Panc1 (cell line): Measurements from ENCODE around the gene RAP1GAP2. TPM values are rescaled to one million over a fixed set of nuclear protein-coding genes. Genes with fewer than 3 reads are reported as not detected.

Experiments used
- ATAC-seq: fragments of 200-7000 bp; cut with Tn5 transposase; 2 replicates; pipeline ENCODE4 v1.9.1; 2020; ENCODE audit warnings: mild to moderate bottlenecking, moderate library complexity
- BruUV-seq: library from RNA; stranded (reverse); fragments of 400-500 nt; replicated peaks from 2 replicates; lab custom pipeline; 2021; lab: Mats Ljungman, UMichigan
- CTCF ChIA-PET: fragments of 300-600 bp; sonication (Branson Sonifier 250); formaldehyde crosslinking; loops from one replicate; lab custom pipeline; 2022; ENCODE audit warnings: antibody characterized with exemption; lab: Charles Lee
- POLR2A ChIA-PET: fragments of 300-600 bp; sonication (Branson Sonifier 250); formaldehyde crosslinking; loops from one replicate; lab custom pipeline; 2022; ENCODE audit warnings: antibody characterized with exemption; lab: Charles Lee
- DNase-seq: peaks from one replicate; pipeline ENCODE4 v3.0.0-alpha.2; 2010; ENCODE audit warnings: low read depth, low spot score
- H3K27ac ChIP-seq: 2 replicates; pipeline ENCODE4 v1.5.1; 2011; ENCODE audit warnings: mild to moderate bottlenecking, low read length, inconsistent platforms
- H3K27me3 ChIP-seq: fragments of 200-500 bp; sonication (Bioruptor generic); 2 replicates; pipeline ENCODE4 v1.6.0; 2014; ENCODE audit warnings: low read length, inconsistent platforms; ENCODE audit not compliant: control insufficient read depth, insufficient read depth
- H3K36me3 ChIP-seq: fragments of 200-500 bp; sonication (Bioruptor generic); 2 replicates; pipeline ENCODE4 v1.5.1; 2014; ENCODE audit warnings: inconsistent platforms, mild to moderate bottlenecking, low read length, moderate library complexity; ENCODE audit not compliant: control insufficient read depth, insufficient read depth
- H3K4me1 ChIP-seq: 2 replicates; pipeline ENCODE4 v1.5.1; 2011; ENCODE audit warnings: inconsistent platforms, mild to moderate bottlenecking, low read length, moderate library complexity; ENCODE audit not compliant: control insufficient read depth, insufficient read depth
- H3K4me3 ChIP-seq, 2 experiments: 2 replicates each; pipeline ENCODE4 v1.5.1; 2011 to 2012; ENCODE audit warnings: low read depth in 2 of 2, low read length in 2 of 2, mild to moderate bottlenecking in 2 of 2, inconsistent platforms in 1 of 2, moderate library complexity in 1 of 2
- H3K9me3 ChIP-seq: fragments of 200-500 bp; sonication (Bioruptor generic); 2 replicates; pipeline ENCODE4 v1.5.1; 2014; ENCODE audit warnings: low read depth, mild to moderate bottlenecking, inconsistent platforms, low read length, moderate library complexity; ENCODE audit not compliant: control insufficient read depth, insufficient read depth
- TCF7L2 ChIP-seq: IDR thresholded peaks from 2 replicates; pipeline ENCODE4 v1.6.1; 2011; ENCODE audit warnings: mild to moderate bottlenecking, low read depth, low read length, inconsistent platforms
- in situ Hi-C: cut with HindIII; loops from 2 replicates; pipeline ENCODE4 v1.10.0; 2016; ENCODE audit warnings: low sequenced_read_pairs, low pct_unique_long_range_greater_than_20kb
- intact Hi-C: fragments of 100-400 bp; cut with micrococcal nuclease; formaldehyde crosslinking; loops from one replicate; pipeline ENCODE4 v1.10.0; 2022; ENCODE audit not compliant: unreplicated experiment
- total RNA-seq: library from RNA; stranded (reverse); gene quantifications from one replicate; pipeline ENCODE4 v1.2.1, GENCODE V29; 2021; ENCODE audit not compliant: unreplicated experiment
- TF ChIP-seq, protein P1 (sequence below), 2 experiments: IDR thresholded peaks; 2 replicates each; pipeline ENCODE4 v1.6.1; 2011 to 2012; ENCODE audit warnings: low read depth in 2 of 2, control low read depth in 1 of 2, low read length in 1 of 2, mild to moderate bottlenecking in 1 of 2, moderate library complexity in 1 of 2; ENCODE audit not compliant: insufficient read depth in 1 of 2

Gene RAP1GAP2
- total RNA-seq, 1 experiment from 2014 or later, result 10.0 TPM

- Histone ChIP-seq H3K27ac (no peak overlapping the region), H3K36me3 (no peaks in the 10 kb centered on the region), H3K9me3 (no peaks in the 10 kb centered on the region; the same call in 1 of the 2 replicates), H3K4me1 (no peaks in the 10 kb centered on the region), H3K27me3 (no peaks in the 10 kb centered on the region), H3K4me3 (no peak overlapping the region)
- intact Hi-C loops, result no loop called here
- DNase-seq, result no peak
- TF ChIP-seq, protein P1, sequence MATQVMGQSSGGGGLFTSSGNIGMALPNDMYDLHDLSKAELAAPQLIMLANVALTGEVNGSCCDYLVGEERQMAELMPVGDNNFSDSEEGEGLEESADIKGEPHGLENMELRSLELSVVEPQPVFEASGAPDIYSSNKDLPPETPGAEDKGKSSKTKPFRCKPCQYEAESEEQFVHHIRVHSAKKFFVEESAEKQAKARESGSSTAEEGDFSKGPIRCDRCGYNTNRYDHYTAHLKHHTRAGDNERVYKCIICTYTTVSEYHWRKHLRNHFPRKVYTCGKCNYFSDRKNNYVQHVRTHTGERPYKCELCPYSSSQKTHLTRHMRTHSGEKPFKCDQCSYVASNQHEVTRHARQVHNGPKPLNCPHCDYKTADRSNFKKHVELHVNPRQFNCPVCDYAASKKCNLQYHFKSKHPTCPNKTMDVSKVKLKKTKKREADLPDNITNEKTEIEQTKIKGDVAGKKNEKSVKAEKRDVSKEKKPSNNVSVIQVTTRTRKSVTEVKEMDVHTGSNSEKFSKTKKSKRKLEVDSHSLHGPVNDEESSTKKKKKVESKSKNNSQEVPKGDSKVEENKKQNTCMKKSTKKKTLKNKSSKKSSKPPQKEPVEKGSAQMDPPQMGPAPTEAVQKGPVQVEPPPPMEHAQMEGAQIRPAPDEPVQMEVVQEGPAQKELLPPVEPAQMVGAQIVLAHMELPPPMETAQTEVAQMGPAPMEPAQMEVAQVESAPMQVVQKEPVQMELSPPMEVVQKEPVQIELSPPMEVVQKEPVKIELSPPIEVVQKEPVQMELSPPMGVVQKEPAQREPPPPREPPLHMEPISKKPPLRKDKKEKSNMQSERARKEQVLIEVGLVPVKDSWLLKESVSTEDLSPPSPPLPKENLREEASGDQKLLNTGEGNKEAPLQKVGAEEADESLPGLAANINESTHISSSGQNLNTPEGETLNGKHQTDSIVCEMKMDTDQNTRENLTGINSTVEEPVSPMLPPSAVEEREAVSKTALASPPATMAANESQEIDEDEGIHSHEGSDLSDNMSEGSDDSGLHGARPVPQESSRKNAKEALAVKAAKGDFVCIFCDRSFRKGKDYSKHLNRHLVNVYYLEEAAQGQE (IDR thresholded peaks at IDR 0.05; ENCODE audit: insufficient read depth in 1 of 2, low read depth in 2 of 2, low read length in 1 of 2), result no peak
- BruUV-seq, result no TSS peak
- in situ Hi-C loops, result no loop called here
- no peak for ATAC-seq
- POLR2A ChIA-PET, result no interaction called here
- CTCF ChIA-PET, result no interaction called here
These were observed 228.1 kb downstream of the RAP1GAP2 start for GRCh38 chr17:3024346-3024745.

DNA sequence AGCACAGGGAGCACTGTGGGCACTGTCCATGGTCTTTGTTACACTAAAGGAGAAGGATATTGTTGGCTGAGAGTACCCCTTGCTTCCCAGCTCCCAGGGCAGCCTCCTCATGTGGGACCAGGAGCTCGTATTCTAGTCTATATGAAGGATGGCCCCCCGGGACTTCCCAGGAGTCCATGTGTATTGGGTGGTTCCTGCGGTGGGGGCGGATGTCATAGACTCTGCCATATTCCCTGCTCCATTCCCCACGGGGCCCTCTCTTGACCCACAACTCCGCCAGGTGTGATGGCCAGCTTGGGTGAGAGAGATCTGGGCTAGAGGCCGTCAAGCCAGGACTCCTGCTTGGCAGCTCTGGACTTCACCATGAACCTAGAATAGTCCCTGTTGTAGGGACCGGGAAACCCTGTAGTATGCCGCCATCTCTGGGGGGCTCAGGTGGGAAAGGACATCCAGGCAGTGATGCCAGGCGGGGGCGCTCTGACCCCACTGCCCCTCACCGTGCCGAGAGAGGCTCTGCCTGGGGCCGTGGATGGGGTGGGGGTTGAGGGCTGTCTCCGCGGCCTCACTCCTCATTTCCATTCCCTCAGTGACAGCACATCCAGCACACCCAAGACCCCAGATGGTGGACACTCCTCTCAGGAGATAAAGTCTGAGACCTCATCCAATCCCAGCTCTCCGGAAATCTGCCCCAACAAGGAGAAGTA is 229.3 kb downstream of the RAP1GAP2 start:
- in situ Hi-C loops, result no loop called here

More for the DNA sequence above, 229.3 kb downstream of the RAP1GAP2 start:
- no peaks in the 10 kb centered on the region for H3K27me3 ChIP-seq
- ChIA-PET CTCF (no interaction called here), POLR2A (interaction anchor here (0.7 kb wide), 1 partner anchor 13 kb away, joined by 3 read pairs; no protein-coding TSS in a partner anchor)
- H3K4me1 ChIP-seq, result no peaks in the 10 kb centered on the region
- no peaks in the 10 kb centered on the region for H3K36me3 ChIP-seq
- H3K9me3 ChIP-seq, result no peaks in the 10 kb centered on the region; the same call in 1 of the 2 replicates
- intact Hi-C loops, result no loop called here
- BruUV-seq, result no TSS peak
- TF ChIP-seq, protein P1 (IDR thresholded peaks at IDR 0.05; ENCODE audit: insufficient read depth in 1 of 2, low read depth in 2 of 2, low read length in 1 of 2), result peak in 1 of 2 experiments; percentile 27; a peak in 1 of 4 replicates
- TF ChIP-seq TCF7L2, result no peak
- H3K4me3 ChIP-seq, result no peak overlapping the region
- DNase-seq (no peak), ATAC-seq (no peak)
- H3K27ac ChIP-seq, result no peak overlapping the region
